Neural cell (in vitro differentiated cells): Measurements from ENCODE around the gene PGM1. TPM values are rescaled to one million over a fixed set of nuclear protein-coding genes. Genes with fewer than 3 reads are reported as not detected.

ENCODE experiments used
- H2AFZ ChIP-seq: fragments of 200-600, 300-800 bp; sonication (generic), shearing (Covaris generic); 2 replicates; pipeline ENCODE4 v1.6.0; 2014; ENCODE audit warnings: low read depth, mild to moderate bottlenecking, antibody characterized with exemption, low read length, moderate library complexity
- H3F3A ChIP-seq: fragments of 200-600 bp; shearing (Covaris generic); 2 replicates; pipeline ENCODE4 v1.6.1; 2016; ENCODE audit warnings: mild to moderate bottlenecking, moderate library complexity, mixed read lengths, antibody characterized with exemption, low read length; ENCODE audit not compliant: insufficient read depth, poor library complexity, severe bottlenecking
- H3K27ac ChIP-seq: fragments of 200-600, 300-800 bp; sonication (generic), shearing (Covaris generic); 2 replicates; pipeline ENCODE4 v1.5.1; 2014; ENCODE audit warnings: mild to moderate bottlenecking, low read length, moderate library complexity
- H3K27me3 ChIP-seq: fragments of 300-800, 200-600 bp; sonication (generic), shearing (Covaris generic); 2 replicates; pipeline ENCODE4 v1.6.0; 2014; ENCODE audit warnings: mild to moderate bottlenecking, low read depth, low read length, moderate library complexity; ENCODE audit not compliant: insufficient read depth
- H3K36me3 ChIP-seq: fragments of 300-800, 200-600 bp; sonication (generic), shearing (Covaris generic); 2 replicates; pipeline ENCODE4 v1.5.1; 2014; ENCODE audit warnings: mild to moderate bottlenecking, antibody characterized with exemption, low read length, moderate library complexity; ENCODE audit not compliant: insufficient read depth
- H3K4me2 ChIP-seq: fragments of 300-800, 200-600 bp; sonication (generic), shearing (Covaris generic); 2 replicates; pipeline ENCODE4 v1.6.0; 2014; ENCODE audit warnings: mild to moderate bottlenecking, low read length
- H3K4me3 ChIP-seq: fragments of 300-800, 200-600 bp; sonication (generic), shearing (Covaris generic); 2 replicates; pipeline ENCODE4 v1.5.1; 2014; ENCODE audit warnings: mild to moderate bottlenecking, low read length, moderate library complexity
- H3K79me2 ChIP-seq: fragments of 200-600 bp; shearing (Covaris generic); replicated peaks from 2 replicates; pipeline ENCODE4 v1.6.0; 2014; ENCODE audit warnings: mild to moderate bottlenecking, low read length, moderate library complexity; ENCODE audit not compliant: insufficient read depth
- H3K9ac ChIP-seq: fragments of 300-800, 200-600 bp; sonication (generic), shearing (Covaris generic); 2 replicates; pipeline ENCODE4 v1.6.1; 2016; ENCODE audit warnings: mild to moderate bottlenecking, low read length, mixed read lengths
- H3K9me2 ChIP-seq: fragments of 200-600 bp; shearing (Covaris generic); 2 replicates; pipeline ENCODE4 v1.6.1; 2016; ENCODE audit warnings: mild to moderate bottlenecking, low read length, mixed read lengths; ENCODE audit not compliant: insufficient read depth
- H3K9me3 ChIP-seq: fragments of 200-600, 300-800 bp; sonication (generic), shearing (Covaris generic); 2 replicates; pipeline ENCODE4 v1.6.1; 2016; ENCODE audit warnings: mild to moderate bottlenecking, mixed run types, low read length, moderate library complexity, mixed read lengths
- H4K20me1 ChIP-seq: fragments of 200-600 bp; shearing (Covaris generic); 2 replicates; pipeline ENCODE4 v1.6.1; 2016; ENCODE audit warnings: mild to moderate bottlenecking, mixed run types; ENCODE audit not compliant: insufficient read depth
- CTCF ChIP-seq: fragments of 450-650 bp; IDR thresholded peaks from 2 replicates; pipeline ENCODE4 v1.5.1; 2014; ENCODE audit warnings: antibody characterized with exemption, mild to moderate bottlenecking, moderate library complexity; ENCODE audit not compliant: poor library complexity, severe bottlenecking
- EP300 ChIP-seq: fragments of 450-650 bp; conservative IDR thresholded peaks from 2 replicates; pipeline ENCODE4 v1.6.1; 2014; ENCODE audit warnings: antibody characterized with exemption, mild to moderate bottlenecking, moderate library complexity; ENCODE audit not compliant: poor library complexity, severe bottlenecking
- EZH2 ChIP-seq: fragments of 200-600, 300-800 bp; shearing (Covaris generic), sonication (generic); IDR thresholded peaks from 2 replicates; pipeline ENCODE4 v1.6.1; 2014; ENCODE audit warnings: antibody characterized with exemption, low read length, borderline replicate concordance, mild to moderate bottlenecking; ENCODE audit not compliant: insufficient read depth, poor library complexity, severe bottlenecking
- MXI1 ChIP-seq: fragments of 450-650 bp; conservative IDR thresholded peaks from 2 replicates; pipeline ENCODE4 v1.6.1; 2014; ENCODE audit warnings: antibody characterized with exemption, mild to moderate bottlenecking; ENCODE audit not compliant: poor library complexity, severe bottlenecking
- POLR2AphosphoS5 ChIP-seq: IDR thresholded peaks from 2 replicates; pipeline ENCODE4 v1.6.1; 2012
- RAD21 ChIP-seq: fragments of 450-650 bp; conservative IDR thresholded peaks from 2 replicates; pipeline ENCODE4 v1.6.1; 2014; ENCODE audit warnings: antibody characterized with exemption, mild to moderate bottlenecking, moderate library complexity
- REST ChIP-seq: IDR thresholded peaks from 2 replicates; pipeline ENCODE4 v1.6.1; 2012; ENCODE audit warnings: borderline replicate concordance
- SMC3 ChIP-seq: fragments of 450-650 bp; conservative IDR thresholded peaks from 2 replicates; pipeline ENCODE4 v1.6.1; 2014; ENCODE audit warnings: antibody characterized with exemption, mild to moderate bottlenecking, moderate library complexity; ENCODE audit not compliant: poor library complexity
- TAF1 ChIP-seq: IDR thresholded peaks from 2 replicates; pipeline ENCODE4 v1.6.1; 2012; ENCODE audit warnings: low read depth
- polyA plus RNA-seq: library from polyadenylated mRNA; depleted of rRNA; stranded (reverse); fragments of >200 nt; gene quantifications from 2 replicates; pipeline ENCODE4 v1.2.3, GENCODE V29; 2014

Gene PGM1
- polyA plus RNA-seq, 1 donor from 2014 or later = 2.9 TPM

- H3K9me2 ChIP-seq = no peaks in the 10 kb centered on the region
Observed at GRCh38 chr1:63632110-63632509, 38.9 kb downstream of the PGM1 start.

GRCh38 chr1:63633281-63633680 is 40.1 kb downstream of the PGM1 start:
- H3K9me3 ChIP-seq = no peaks in the 10 kb centered on the region
- no peaks in the 10 kb centered on the region for H3K27me3 ChIP-seq
- TF ChIP-seq RAD21 (no peak), CTCF (no peak), TAF1 (no peak), EZH2 (no peak), REST (no peak)
- no peak overlapping the region for H3K4me3 ChIP-seq
- no peak overlapping the region for H2AFZ ChIP-seq
- no peaks in the 10 kb centered on the region for H3K36me3 ChIP-seq
- no peaks in the 10 kb centered on the region for H4K20me1 ChIP-seq
- H3K9ac ChIP-seq = no peak overlapping the region
- no peak overlapping the region for H3K4me2 ChIP-seq
- no peaks in the 10 kb centered on the region for H3F3A ChIP-seq
- H3K79me2 ChIP-seq = no peaks in the 10 kb centered on the region
- H3K9me2 ChIP-seq = no peaks in the 10 kb centered on the region
- no peak overlapping the region for H3K27ac ChIP-seq

More at GRCh38 chr1:63632110-63632509, 38.9 kb downstream of the PGM1 start:
- no peaks in the 10 kb centered on the region for H3K79me2 ChIP-seq
- H3K4me3 ChIP-seq = no peak overlapping the region
- no peak for TF ChIP-seq EP300
- TF ChIP-seq CTCF = no peak
- TF ChIP-seq TAF1 = no peak
- no peak for TF ChIP-seq EZH2
- TF ChIP-seq RAD21 = no peak
- TF ChIP-seq SMC3 = no peak
- TF ChIP-seq POLR2AphosphoS5 = no peak
- TF ChIP-seq MXI1 = no peak
- no peak for TF ChIP-seq REST
- no peaks in the 10 kb centered on the region for H3K27me3 ChIP-seq
- H3K9me3 ChIP-seq = no peaks in the 10 kb centered on the region
- H3K4me2 ChIP-seq = no peak overlapping the region
- H3K36me3 ChIP-seq = no peaks in the 10 kb centered on the region
- H3K27ac ChIP-seq = no peak overlapping the region
- no peak overlapping the region for H2AFZ ChIP-seq
- no peaks in the 10 kb centered on the region for H3F3A ChIP-seq
- no peaks in the 10 kb centered on the region for H4K20me1 ChIP-seq
- H3K9ac ChIP-seq = no peak overlapping the region
